ENCODE data around the gene GRIA1. TPM values are rescaled to one million over a fixed set of nuclear protein-coding genes. Genes with fewer than 3 reads are reported as not detected.

The GRIA1 gene
- total RNA-seq, 1 donor from 2014 or later: not detected

GRCh38 chr5:153543959-153544470 is 53.5 kb downstream of the GRIA1 start:
- intact Hi-C loops (cut with micrococcal nuclease): no loop called here
- no peaks in the 10 kb centered on the region for H3K9me3 Mint-ChIP-seq
- H3K27me3 Mint-ChIP-seq: no peaks in the 10 kb centered on the region
- DNase-seq: no peak
- no peak overlapping the region for H3K4me3 Mint-ChIP-seq
- no peak overlapping the region for H3K27ac Mint-ChIP-seq
- H3K36me3 Mint-ChIP-seq (ENCODE audit: low read depth): no peaks in the 10 kb centered on the region
- H3K4me1 Mint-ChIP-seq: no peaks in the 10 kb centered on the region

GRCh38 chr5:153544706-153545105 is 54.2 kb downstream of the GRIA1 start:
- no peak overlapping the region for H3K4me3 Mint-ChIP-seq

GRCh38 chr5:153546566-153546965 is 56.1 kb downstream of the GRIA1 start:
- no peaks in the 10 kb centered on the region for H3K36me3 Mint-ChIP-seq (ENCODE audit: low read depth)
- no peaks in the 10 kb centered on the region for H3K4me1 Mint-ChIP-seq
- DNase-seq: no peak
- H3K4me3 Mint-ChIP-seq: no peak overlapping the region
- H3K27ac Mint-ChIP-seq: no peak overlapping the region
- H3K9me3 Mint-ChIP-seq: no peaks in the 10 kb centered on the region
- H3K27me3 Mint-ChIP-seq: no peaks in the 10 kb centered on the region
- intact Hi-C loops (cut with micrococcal nuclease): no loop called here

More at GRCh38 chr5:153544706-153545105, 54.2 kb downstream of the GRIA1 start:
- no peak for DNase-seq
- H3K4me1 Mint-ChIP-seq: no peaks in the 10 kb centered on the region
- no peaks in the 10 kb centered on the region for H3K9me3 Mint-ChIP-seq
- intact Hi-C loops (cut with micrococcal nuclease): no loop called here
- no peak overlapping the region for H3K27ac Mint-ChIP-seq
- H3K36me3 Mint-ChIP-seq (ENCODE audit: low read depth): no peaks in the 10 kb centered on the region
- H3K27me3 Mint-ChIP-seq: no peaks in the 10 kb centered on the region

- Mint-ChIP-seq H3K4me1 (peaks cover 2% of the 10 kb centered on the region), H3K4me3 (no peak overlapping the region), H3K27ac (no peak overlapping the region), H3K36me3 (ENCODE audit: low read depth) (no peaks in the 10 kb centered on the region), H3K27me3 (no peaks in the 10 kb centered on the region), H3K9me3 (no peaks in the 10 kb centered on the region)
- DNase-seq: no peak
- intact Hi-C loops (cut with micrococcal nuclease): no loop called here
Observed at GRCh38 chr5:153551537-153552079, 61.1 kb downstream of the GRIA1 start.

- Mint-ChIP-seq H3K27me3 (no peaks in the 10 kb centered on the region), H3K4me1 (peaks cover 2% of the 10 kb centered on the region), H3K4me3 (no peak overlapping the region), H3K9me3 (no peaks in the 10 kb centered on the region), H3K36me3 (ENCODE audit: low read depth) (no peaks in the 10 kb centered on the region), H3K27ac (no peak overlapping the region)
- intact Hi-C loops (cut with micrococcal nuclease): no loop called here
- no peak for DNase-seq
Observed at GRCh38 chr5:153552886-153553285, 62.4 kb downstream of the GRIA1 start.

- no peak for DNase-seq
- Mint-ChIP-seq H3K27me3 (peaks cover 1% of the 10 kb centered on the region), H3K27ac (no peak overlapping the region), H3K4me3 (no peak overlapping the region), H3K4me1 (peaks cover 2% of the 10 kb centered on the region), H3K36me3 (ENCODE audit: low read depth) (no peaks in the 10 kb centered on the region), H3K9me3 (no peaks in the 10 kb centered on the region)
- intact Hi-C loops (cut with micrococcal nuclease): no loop called here
Observed at GRCh38 chr5:153555420-153556114, 65.1 kb downstream of the GRIA1 start.

GRCh38 chr5:153558957-153559356 is 68.5 kb downstream of the GRIA1 start:
- Mint-ChIP-seq H3K27ac (no peak overlapping the region), H3K4me3 (no peak overlapping the region), H3K36me3 (ENCODE audit: low read depth) (no peaks in the 10 kb centered on the region), H3K9me3 (peaks cover 6% of the 10 kb centered on the region), H3K4me1 (peaks cover 2% of the 10 kb centered on the region), H3K27me3 (peaks cover 1% of the 10 kb centered on the region)
- no peak for DNase-seq
- intact Hi-C loops (cut with micrococcal nuclease): no loop called here

GRCh38 chr5:153559926-153560325 is 69.5 kb downstream of the GRIA1 start:
- Mint-ChIP-seq H3K27me3 (peaks cover 1% of the 10 kb centered on the region), H3K4me3 (no peak overlapping the region), H3K4me1 (peaks cover 2% of the 10 kb centered on the region), H3K27ac (no peak overlapping the region), H3K9me3 (peaks cover 6% of the 10 kb centered on the region), H3K36me3 (ENCODE audit: low read depth) (no peaks in the 10 kb centered on the region)
- DNase-seq: no peak
- intact Hi-C loops (cut with micrococcal nuclease): no loop called here

- Mint-ChIP-seq H3K27ac (no peak overlapping the region), H3K36me3 (ENCODE audit: low read depth) (no peaks in the 10 kb centered on the region), H3K9me3 (peaks cover 9% of the 10 kb centered on the region), H3K4me1 (no peaks in the 10 kb centered on the region), H3K27me3 (peaks cover 1% of the 10 kb centered on the region), H3K4me3 (no peak overlapping the region)
- intact Hi-C loops (cut with micrococcal nuclease): no loop called here
- DNase-seq: no peak
Observed at GRCh38 chr5:153562189-153562588, 71.7 kb downstream of the GRIA1 start.

GRCh38 chr5:153565822-153566221 is 75.4 kb downstream of the GRIA1 start:
- H3K9me3 Mint-ChIP-seq: peaks cover 9% of the 10 kb centered on the region
- no peaks in the 10 kb centered on the region for H3K27me3 Mint-ChIP-seq
- no peaks in the 10 kb centered on the region for H3K36me3 Mint-ChIP-seq (ENCODE audit: low read depth)
- H3K4me3 Mint-ChIP-seq: no peak overlapping the region
- DNase-seq: no peak
- H3K27ac Mint-ChIP-seq: no peak overlapping the region
- intact Hi-C loops (cut with micrococcal nuclease): no loop called here
- H3K4me1 Mint-ChIP-seq: no peaks in the 10 kb centered on the region

- DNase-seq: no peak
- intact Hi-C loops (cut with micrococcal nuclease): no loop called here
- peaks cover 4% of the 10 kb centered on the region for H3K9me3 Mint-ChIP-seq
- H3K4me1 Mint-ChIP-seq: no peaks in the 10 kb centered on the region
- no peak overlapping the region for H3K27ac Mint-ChIP-seq
- no peaks in the 10 kb centered on the region for H3K27me3 Mint-ChIP-seq
- no peak overlapping the region for H3K4me3 Mint-ChIP-seq
- H3K36me3 Mint-ChIP-seq (ENCODE audit: low read depth): no peaks in the 10 kb centered on the region
Observed at GRCh38 chr5:153569036-153569435, 78.6 kb downstream of the GRIA1 start.

- Mint-ChIP-seq H3K27ac (no peak overlapping the region), H3K4me1 (no peaks in the 10 kb centered on the region), H3K36me3 (ENCODE audit: low read depth) (no peaks in the 10 kb centered on the region), H3K4me3 (no peak overlapping the region), H3K27me3 (no peaks in the 10 kb centered on the region), H3K9me3 (peaks cover 4% of the 10 kb centered on the region)
- DNase-seq: no peak
- intact Hi-C loops (cut with micrococcal nuclease): no loop called here
Observed at GRCh38 chr5:153571162-153571561, 80.7 kb downstream of the GRIA1 start.

GRCh38 chr5:153572411-153573145 is 82.1 kb downstream of the GRIA1 start:
- no peaks in the 10 kb centered on the region for H3K4me1 Mint-ChIP-seq
- H3K27ac Mint-ChIP-seq: no peak overlapping the region
- intact Hi-C loops (cut with micrococcal nuclease): no loop called here

GRCh38 chr5:153573326-153574033 is 83.0 kb downstream of the GRIA1 start:
- Mint-ChIP-seq H3K4me1 (no peaks in the 10 kb centered on the region), H3K36me3 (ENCODE audit: low read depth) (no peaks in the 10 kb centered on the region), H3K4me3 (no peak overlapping the region), H3K27ac (no peak overlapping the region), H3K27me3 (no peaks in the 10 kb centered on the region), H3K9me3 (no peaks in the 10 kb centered on the region)
- intact Hi-C loops (cut with micrococcal nuclease): no loop called here
- DNase-seq: no peak

More at GRCh38 chr5:153572411-153573145, 82.1 kb downstream of the GRIA1 start:
- DNase-seq: no peak
- Mint-ChIP-seq H3K27me3 (no peaks in the 10 kb centered on the region), H3K9me3 (no peaks in the 10 kb centered on the region), H3K4me3 (no peak overlapping the region), H3K36me3 (ENCODE audit: low read depth) (no peaks in the 10 kb centered on the region)

Data from activated CD4-positive, alpha-beta T cell treated with anti-CD3 and anti-CD28 coated beads, Interleukin-2, amount 10 ng/mL, durations not matched to agents 24 days and 14 days (primary cell).